Sigmoid colon (tissue), 7 donors: ENCODE results near the gene RTF1. TPM values are rescaled to one million over a fixed set of nuclear protein-coding genes. Genes with fewer than 3 reads are reported as not detected.
A peak's percentile ranks its signal among the peaks of the same experiment; 100 is the strongest.
"Not testable (repeated sequence)": the region's sequence is repeated elsewhere in the genome, so short reads cannot be mapped to it uniquely, and the experiment has no call there.

Source experiments
- DNase-seq: peaks from one replicate; pipeline ENCODE4 v3.0.0-alpha.2; 2019
- H3K27ac ChIP-seq, 4 donors: fragments of 200-600 bp; sonication (generic); one replicate each; pipeline ENCODE4 v1.5.1; 2016 to 2019; ENCODE audit warnings: mild to moderate bottlenecking in 1 of 4
- H3K27me3 ChIP-seq, 3 donors: fragments of 200-600 bp; sonication (generic); one replicate each; pipeline ENCODE4 v1.5.1; 2019; ENCODE audit warnings: mild to moderate bottlenecking in 1 of 3
- H3K36me3 ChIP-seq, 4 donors: fragments of 200-600 bp; sonication (generic); one replicate each; pipeline ENCODE4 v1.5.1; 2016 to 2019
- H3K4me1 ChIP-seq, 4 donors: fragments of 200-600 bp; sonication (generic); one replicate each; pipeline ENCODE4 v1.5.1; 2017 to 2019
- H3K4me3 ChIP-seq, 4 donors: fragments of 200-600 bp; sonication (generic); one replicate each; pipeline ENCODE4 v1.5.1; 2017 to 2019; ENCODE audit warnings: mild to moderate bottlenecking in 2 of 4, moderate library complexity in 1 of 4
- H3K9me3 ChIP-seq, 4 donors: fragments of 200-600 bp in 3 of 4; sonication (generic) in 3 of 4; one replicate each; pipeline versions ENCODE4 v1.5.1 to v1.6.1; 2013 to 2019
- EP300 ChIP-seq, 4 donors: sonication (generic); formaldehyde crosslinking; IDR thresholded peaks; one replicate each; pipeline ENCODE4 v1.6.1; 2017; ENCODE audit warnings: antibody characterized with exemption in 4 of 4
- POLR2A ChIP-seq, 2 donors: fragments of 450-650 bp; IDR thresholded peaks; one replicate each; pipeline ENCODE4 v1.6.1; 2016; ENCODE audit warnings: antibody characterized with exemption in 2 of 2, mild to moderate bottlenecking in 2 of 2, moderate library complexity in 2 of 2
- POLR2AphosphoS5 ChIP-seq, 4 donors: sonication (generic); formaldehyde crosslinking; IDR thresholded peaks; one replicate each; pipeline ENCODE4 v1.6.1; 2017; ENCODE audit warnings: antibody characterized with exemption in 4 of 4
- WGBS, 2 donors: extraction: QIAGEN DNeasy Blood & Tissue Kit; methylation state at CpG; one replicate each; pipeline ENCODE4 v1.1.7; 2013; 5-methylcytosine and 5-hydroxymethylcytosine counted together
- intact Hi-C: fragments of 100-400 bp; cut with DNase I; formaldehyde crosslinking; loops from one replicate; pipeline ENCODE4 v1.15.1; 2023
- polyA plus RNA-seq, 3 donors: library from polyadenylated mRNA; stranded (reverse); fragments of 200-250 nt; gene quantifications; one replicate each; pipeline ENCODE4 v1.2.3, GENCODE V29; 2013
- total RNA-seq, 4 donors: library from RNA; depleted of rRNA; stranded (reverse); fragments of >200 nt; gene quantifications; one replicate each; pipeline ENCODE4 v1.1.0, GENCODE V29; 2016
- TF ChIP-seq, protein P1 (sequence below), 4 experiments: fragments of 450-650 bp in 3 of 4; fragments of 200-600 bp in 1 of 4; IDR thresholded peaks; one replicate each; pipeline ENCODE4 v1.5.1; 2016 to 2019; ENCODE audit warnings: antibody characterized with exemption in 4 of 4, mild to moderate bottlenecking in 3 of 4, moderate library complexity in 2 of 4
- donor health status: healthy with polysubstance abuse.
- donor health status: Bipolar disorder and iron deficiency.
- donor health status: healthy.

RTF1 gene
- total RNA-seq, result 10 to 100 TPM; 30.5 to 35.7 (median 32.2) TPM
- polyA plus RNA-seq, result 10 to 100 TPM; 18.6 to 20.4 (median 19.0) TPM

DNA sequence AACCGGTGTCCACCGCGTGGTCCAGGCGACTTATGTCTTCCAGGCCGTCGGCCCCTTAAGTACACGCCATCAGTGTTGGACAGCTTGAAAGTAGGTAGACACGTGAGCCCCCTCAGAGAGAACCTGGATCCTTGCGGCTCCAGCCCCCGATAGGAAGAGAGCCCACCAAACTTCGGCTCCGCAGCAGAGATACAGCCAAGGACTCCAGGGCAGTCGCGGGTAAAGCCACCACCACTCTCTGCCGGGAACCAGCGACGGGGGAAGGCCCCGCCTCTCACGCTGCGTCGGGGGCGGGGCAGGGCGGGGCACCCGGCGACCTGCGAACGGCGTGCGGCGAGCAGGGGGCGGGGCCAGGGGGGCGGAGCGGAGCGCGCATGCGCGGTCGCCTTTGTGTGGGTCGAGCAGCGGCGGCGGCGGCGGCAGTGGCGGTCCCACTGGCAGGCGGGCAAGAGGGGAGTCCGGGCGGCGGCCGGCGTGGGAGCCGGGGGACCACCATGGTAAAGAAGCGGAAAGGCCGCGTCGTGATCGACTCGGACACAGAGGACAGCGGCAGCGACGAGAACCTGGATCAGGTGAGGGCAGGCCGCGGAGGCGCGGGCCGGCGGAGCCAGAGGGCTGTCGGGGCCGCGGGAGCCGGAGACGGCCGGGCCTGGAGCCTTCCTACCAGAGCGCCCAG, at the start of gene RTF1:
RTF1 (plus strand) TSS at position 354 of the 676 bp plus-strand sequence; CDS start at position 375, 21 bp downstream.
- intact Hi-C loops, result loop anchor here (2.0 to 10.0 kb wide), 4 partner anchors 14 to 190 kb away; partner anchors contain the start of genes NDUFAF1, NUSAP1 and OIP5
- Histone ChIP-seq H3K9me3 (no peaks in the 10 kb centered on the region), H3K36me3 (no peaks in the 10 kb centered on the region), H3K27ac (peak within 1 kb of the TSS; percentile 86 to 94 (median 91)), H3K4me3 (peak within 1 kb of the TSS; percentile 59 to 100 (median 92)), H3K27me3 (no peaks in the 10 kb centered on the region), H3K4me1 (peaks cover 0 to 46% (median 28%) of the 10 kb centered on the region in 4 donors)
- WGBS, 2 donors, result 0 to 1% methylated on average over 74 of the region's 74 CpGs
- TF ChIP-seq, protein P1, sequence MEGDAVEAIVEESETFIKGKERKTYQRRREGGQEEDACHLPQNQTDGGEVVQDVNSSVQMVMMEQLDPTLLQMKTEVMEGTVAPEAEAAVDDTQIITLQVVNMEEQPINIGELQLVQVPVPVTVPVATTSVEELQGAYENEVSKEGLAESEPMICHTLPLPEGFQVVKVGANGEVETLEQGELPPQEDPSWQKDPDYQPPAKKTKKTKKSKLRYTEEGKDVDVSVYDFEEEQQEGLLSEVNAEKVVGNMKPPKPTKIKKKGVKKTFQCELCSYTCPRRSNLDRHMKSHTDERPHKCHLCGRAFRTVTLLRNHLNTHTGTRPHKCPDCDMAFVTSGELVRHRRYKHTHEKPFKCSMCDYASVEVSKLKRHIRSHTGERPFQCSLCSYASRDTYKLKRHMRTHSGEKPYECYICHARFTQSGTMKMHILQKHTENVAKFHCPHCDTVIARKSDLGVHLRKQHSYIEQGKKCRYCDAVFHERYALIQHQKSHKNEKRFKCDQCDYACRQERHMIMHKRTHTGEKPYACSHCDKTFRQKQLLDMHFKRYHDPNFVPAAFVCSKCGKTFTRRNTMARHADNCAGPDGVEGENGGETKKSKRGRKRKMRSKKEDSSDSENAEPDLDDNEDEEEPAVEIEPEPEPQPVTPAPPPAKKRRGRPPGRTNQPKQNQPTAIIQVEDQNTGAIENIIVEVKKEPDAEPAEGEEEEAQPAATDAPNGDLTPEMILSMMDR (IDR thresholded peaks at IDR 0.05), result no peak
- TF ChIP-seq POLR2A (IDR thresholded peaks at IDR 0.05), result peak in 1 of 2 donors; percentile 19
- TF ChIP-seq POLR2AphosphoS5 (IDR thresholded peaks at IDR 0.05), result peak; percentile 60 to 93 (median 86)
- TF ChIP-seq EP300 (IDR thresholded peaks at IDR 0.05), result no peak
- peak; percentile 96 for DNase-seq

GRCh38 chr15:41367418-41367817, 49.5 kb upstream of the RTF1 start:
- intact Hi-C loops, result no loop called here
- Histone ChIP-seq H3K27ac (no peak overlapping the region), H3K4me1 (no peaks in the 10 kb centered on the region), H3K27me3 (no peaks in the 10 kb centered on the region), H3K9me3 (no peaks in the 10 kb centered on the region), H3K36me3 (no peaks in the 10 kb centered on the region), H3K4me3 (no peak overlapping the region)
- 94 to 97% methylated on average over 3 of the region's 3 CpGs for WGBS, 2 donors
- no peak for DNase-seq
- TF ChIP-seq POLR2AphosphoS5 (IDR thresholded peaks at IDR 0.05) (no peak), EP300 (IDR thresholded peaks at IDR 0.05) (no peak), POLR2A (IDR thresholded peaks at IDR 0.05) (no peak)
- TF ChIP-seq, protein P1 (IDR thresholded peaks at IDR 0.05), result no peak

DNA sequence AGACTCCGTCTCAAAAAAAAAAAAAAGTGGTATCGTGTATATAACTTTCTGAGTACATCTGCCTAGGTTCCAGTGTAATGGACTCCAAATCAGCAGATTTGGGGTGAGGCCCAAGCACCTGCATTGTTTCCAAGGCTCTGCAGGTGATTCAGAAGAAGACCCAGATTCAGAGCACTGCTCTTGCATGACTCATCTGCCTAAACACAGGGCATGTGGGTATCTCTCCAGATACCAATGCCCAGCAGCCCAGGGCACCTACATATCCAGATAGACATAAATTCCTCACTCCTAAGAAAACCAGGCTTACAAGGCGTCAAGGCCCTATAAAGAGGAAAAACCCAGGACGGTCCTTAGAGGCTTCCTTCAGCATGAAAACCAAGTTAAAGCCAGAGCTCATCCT, 38.9 kb upstream of the RTF1 start:
- DNase-seq, result no peak
- intact Hi-C loops, result no loop called here
- Histone ChIP-seq H3K4me1 (no peaks in the 10 kb centered on the region), H3K36me3 (no peaks in the 10 kb centered on the region), H3K27ac (no peak overlapping the region), H3K9me3 (no peaks in the 10 kb centered on the region), H3K4me3 (no peak overlapping the region), H3K27me3 (no peaks in the 10 kb centered on the region)
- TF ChIP-seq POLR2A (IDR thresholded peaks at IDR 0.05) (no peak), POLR2AphosphoS5 (IDR thresholded peaks at IDR 0.05) (no peak)
- TF ChIP-seq, protein P1 (IDR thresholded peaks at IDR 0.05), result no peak
- WGBS, 2 donors, result 96 to 97% methylated on average over 4 of the region's 4 CpGs

- WGBS, 2 donors, result 96% methylated on average over 9 of the region's 9 CpGs
- peaks cover 0 to 34% (median 6%) of the 10 kb centered on the region in 4 donors for H3K36me3 ChIP-seq
- H3K9me3 ChIP-seq, DNase-seq, intact Hi-C loops, H3K27ac ChIP-seq, H3K4me1 ChIP-seq, H3K4me3 ChIP-seq, H3K27me3 ChIP-seq: not testable (repeated sequence)
These were observed 32.7 kb upstream of the RTF1 start for GRCh38 chr15:41383974-41384749.

- WGBS, 2 donors, result 88 to 94% methylated on average over 6 of the region's 6 CpGs
- Histone ChIP-seq H3K36me3 (peaks cover 0 to 53% (median 6%) of the 10 kb centered on the region in 4 donors), H3K27me3 (no peaks in the 10 kb centered on the region), H3K27ac (no peak overlapping the region), H3K9me3 (no peaks in the 10 kb centered on the region), H3K4me1 (no peaks in the 10 kb centered on the region), H3K4me3 (no peak overlapping the region)
- no peak for TF ChIP-seq POLR2AphosphoS5 (IDR thresholded peaks at IDR 0.05)
- TF ChIP-seq, protein P1 (IDR thresholded peaks at IDR 0.05), result no peak
- no peak for TF ChIP-seq POLR2A (IDR thresholded peaks at IDR 0.05)
- no peak for TF ChIP-seq EP300 (IDR thresholded peaks at IDR 0.05)
- intact Hi-C loops, result no loop called here
- DNase-seq, result peak; percentile 28
These were observed 29.2 kb upstream of the RTF1 start for GRCh38 chr15:41387646-41388045.
